HUES6 (cell line): ENCODE data around the gene GPS1.

Experiments used
- H3K27ac ChIP-seq: 2 replicates; pipeline ENCODE4 v1.7.0; 2013; ENCODE audit warnings: low read depth, mild to moderate bottlenecking, low read length, inconsistent platforms
- H3K27me3 ChIP-seq: 2 replicates; pipeline ENCODE4 v1.6.1; 2013; ENCODE audit warnings: low read length; ENCODE audit not compliant: control insufficient read depth, insufficient read depth
- H3K36me3 ChIP-seq: 2 replicates; pipeline ENCODE4 v1.6.1; 2013; ENCODE audit warnings: low read length; ENCODE audit not compliant: control insufficient read depth, insufficient read depth
- H3K4me1 ChIP-seq: 2 replicates; pipeline ENCODE4 v1.6.1; 2013; ENCODE audit warnings: low read length; ENCODE audit not compliant: control insufficient read depth, insufficient read depth
- H3K4me3 ChIP-seq: 2 replicates; pipeline ENCODE4 v1.5.1; 2013; ENCODE audit warnings: low read depth, low read length
- H3K9ac ChIP-seq: one replicate; pipeline ENCODE4 v1.6.1; 2013; ENCODE audit warnings: mild to moderate bottlenecking, low read length
- H3K9me3 ChIP-seq: 2 replicates; pipeline ENCODE4 v1.6.1; 2013; ENCODE audit warnings: low read depth, low read length; ENCODE audit not compliant: control insufficient read depth, insufficient read depth

The GPS1 gene

DNA sequence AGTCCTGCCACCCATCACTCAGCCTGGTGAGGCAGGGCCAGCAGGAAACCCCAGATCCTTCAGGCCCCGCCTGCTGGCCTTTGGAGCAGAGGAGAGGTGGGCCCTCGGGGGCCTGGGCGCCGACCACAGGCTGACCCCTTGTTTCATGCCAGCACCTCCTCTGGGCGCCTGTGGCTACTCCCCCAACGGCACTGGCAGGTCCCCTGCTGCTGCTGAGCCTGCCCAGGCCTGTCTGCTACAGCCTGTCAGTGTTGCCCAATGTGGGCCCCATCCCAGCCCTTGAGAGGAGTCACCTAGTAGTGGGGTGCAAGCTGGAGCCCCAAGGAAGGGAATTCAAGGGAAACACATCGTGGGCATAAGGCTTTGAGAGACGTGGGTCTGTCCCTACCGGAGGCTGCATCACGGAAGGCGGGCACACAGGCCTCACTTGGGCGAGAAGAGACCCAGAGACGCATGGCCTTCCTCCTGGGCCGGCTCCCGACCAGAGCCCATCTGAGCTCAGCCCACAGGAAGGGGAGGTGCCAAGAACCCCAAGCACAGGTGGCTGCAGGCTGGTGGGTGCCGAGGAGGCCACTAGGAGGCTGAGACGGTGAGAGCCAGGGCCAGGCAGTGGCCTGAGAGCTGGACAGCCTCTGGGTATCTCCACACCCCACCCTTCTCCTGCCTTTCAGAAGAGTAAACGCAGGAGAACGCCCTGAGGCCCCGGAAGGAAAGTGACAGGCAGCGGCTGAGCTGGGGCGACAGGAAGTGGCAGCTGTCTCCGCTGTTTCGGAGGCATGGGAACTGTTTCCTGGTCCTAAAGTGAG is 54.4 kb downstream of the GPS1 start:
- H3K27ac ChIP-seq = no peak overlapping the region
- H3K4me1 ChIP-seq = peaks cover 56% of the 10 kb centered on the region
- no peak overlapping the region for H3K4me3 ChIP-seq
- H3K36me3 ChIP-seq = no peaks in the 10 kb centered on the region
- no peaks in the 10 kb centered on the region for H3K27me3 ChIP-seq
- H3K9me3 ChIP-seq = no peaks in the 10 kb centered on the region
- H3K9ac ChIP-seq = no peak overlapping the region

DNA sequence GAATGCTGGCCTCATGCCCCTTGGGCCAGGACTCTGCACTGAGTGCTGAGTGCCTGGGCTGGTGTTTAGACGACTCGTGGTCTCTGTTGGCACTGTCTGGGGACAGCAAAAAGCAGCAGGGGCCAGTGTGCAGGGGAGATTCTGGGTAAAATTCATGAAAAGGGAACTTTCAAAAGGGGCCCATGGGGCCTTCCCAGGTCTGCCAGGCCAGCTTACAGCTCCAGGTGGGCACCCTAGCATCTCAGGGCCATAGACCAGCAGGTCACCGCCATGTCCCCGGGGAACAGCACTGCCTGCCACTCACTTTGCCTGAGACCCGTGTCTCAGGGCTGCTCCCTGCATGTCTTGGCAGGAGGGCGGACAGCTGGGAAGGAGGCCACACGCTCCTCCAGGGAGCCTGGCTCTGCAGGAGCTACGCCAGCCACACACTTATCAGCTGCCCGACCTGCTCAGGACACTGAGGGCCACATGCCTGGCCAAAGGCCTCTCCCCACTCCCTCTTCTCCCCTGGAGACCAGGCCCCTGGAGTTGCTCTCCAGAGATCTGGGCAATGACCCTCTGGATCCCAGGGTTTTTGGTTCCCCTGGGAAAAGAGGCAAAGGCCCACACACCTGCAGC is 55.1 kb downstream of the GPS1 start:
- H3K36me3 ChIP-seq = no peaks in the 10 kb centered on the region
- H3K4me1 ChIP-seq = peaks cover 49% of the 10 kb centered on the region
- H3K9me3 ChIP-seq = no peaks in the 10 kb centered on the region
- H3K4me3 ChIP-seq = no peak overlapping the region
- no peak overlapping the region for H3K27ac ChIP-seq
- no peaks in the 10 kb centered on the region for H3K27me3 ChIP-seq
- H3K9ac ChIP-seq = no peak overlapping the region
